GM10266 (cell line): ENCODE data around the gene PCCA.

Experiments used
- DNase-seq: peaks from one replicate; pipeline ENCODE4 v3.0.0; 2012; ENCODE audit errors: extremely low spot score
- TF ChIP-seq, protein P1 (sequence below): IDR thresholded peaks from 2 replicates; pipeline ENCODE4 v1.5.1; 2012; ENCODE audit warnings: mild to moderate bottlenecking, low read depth; ENCODE audit not compliant: control insufficient read depth, insufficient read depth; ENCODE audit errors: missing control alignments

The PCCA gene

DNA sequence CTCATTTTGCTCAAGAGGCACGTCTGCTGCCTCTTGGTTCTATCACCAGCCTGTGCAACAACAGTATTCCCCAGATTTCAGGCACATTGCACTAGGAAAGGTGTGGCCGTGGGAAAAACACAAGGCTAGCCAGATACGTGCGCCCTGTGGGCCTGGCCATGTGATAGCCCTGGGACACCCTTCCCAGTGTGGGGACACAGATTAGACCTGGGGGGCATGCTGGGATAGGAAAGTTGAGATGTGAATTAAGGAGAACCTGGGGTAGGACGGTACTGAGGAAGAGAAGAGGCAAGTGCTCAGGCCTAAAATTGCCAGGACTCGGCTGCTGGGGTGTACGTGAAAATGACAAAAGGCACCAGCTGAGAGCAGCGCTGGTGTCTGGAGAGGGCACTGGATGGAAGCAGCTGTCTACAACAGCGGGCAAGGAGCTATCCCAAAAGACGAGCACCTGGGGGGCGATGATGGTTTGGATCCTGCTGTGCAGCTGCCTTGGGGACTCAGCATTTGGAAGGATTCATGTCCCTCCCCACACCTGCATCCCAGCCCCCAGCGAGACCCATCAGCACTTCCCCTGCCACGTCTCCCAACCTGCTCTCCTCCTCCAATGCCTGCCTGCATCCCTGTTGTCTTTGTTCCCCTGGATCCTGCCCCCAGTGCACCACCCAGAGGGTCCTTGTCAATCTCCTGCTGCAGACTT is 445.4 kb downstream of the PCCA start:
- no peak for DNase-seq
- TF ChIP-seq, protein P1, sequence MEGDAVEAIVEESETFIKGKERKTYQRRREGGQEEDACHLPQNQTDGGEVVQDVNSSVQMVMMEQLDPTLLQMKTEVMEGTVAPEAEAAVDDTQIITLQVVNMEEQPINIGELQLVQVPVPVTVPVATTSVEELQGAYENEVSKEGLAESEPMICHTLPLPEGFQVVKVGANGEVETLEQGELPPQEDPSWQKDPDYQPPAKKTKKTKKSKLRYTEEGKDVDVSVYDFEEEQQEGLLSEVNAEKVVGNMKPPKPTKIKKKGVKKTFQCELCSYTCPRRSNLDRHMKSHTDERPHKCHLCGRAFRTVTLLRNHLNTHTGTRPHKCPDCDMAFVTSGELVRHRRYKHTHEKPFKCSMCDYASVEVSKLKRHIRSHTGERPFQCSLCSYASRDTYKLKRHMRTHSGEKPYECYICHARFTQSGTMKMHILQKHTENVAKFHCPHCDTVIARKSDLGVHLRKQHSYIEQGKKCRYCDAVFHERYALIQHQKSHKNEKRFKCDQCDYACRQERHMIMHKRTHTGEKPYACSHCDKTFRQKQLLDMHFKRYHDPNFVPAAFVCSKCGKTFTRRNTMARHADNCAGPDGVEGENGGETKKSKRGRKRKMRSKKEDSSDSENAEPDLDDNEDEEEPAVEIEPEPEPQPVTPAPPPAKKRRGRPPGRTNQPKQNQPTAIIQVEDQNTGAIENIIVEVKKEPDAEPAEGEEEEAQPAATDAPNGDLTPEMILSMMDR = no peak

DNA sequence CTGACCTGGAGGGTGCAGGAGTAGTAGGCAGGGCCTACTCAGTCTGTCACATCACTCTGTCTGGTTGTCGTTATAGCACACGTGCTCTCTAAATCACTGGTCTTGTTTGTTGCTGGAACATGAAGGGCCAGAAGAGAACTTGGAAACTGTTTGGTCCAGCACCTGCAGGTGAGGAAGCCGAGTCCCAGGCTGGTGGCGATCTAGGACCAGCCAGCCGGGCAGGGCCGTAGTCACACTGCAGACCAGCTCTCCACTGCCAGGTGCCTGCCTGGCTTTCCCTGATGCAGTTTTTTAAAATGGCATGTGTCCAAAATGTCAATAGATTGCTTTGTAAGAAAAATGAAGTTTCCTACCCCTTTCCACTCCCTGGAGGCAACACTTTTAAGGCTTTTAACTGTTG is 446.0 kb downstream of the PCCA start:
- TF ChIP-seq, protein P1 = no peak
- DNase-seq = no peak

GRCh38 chr13:100535426-100536135 is 446.7 kb downstream of the PCCA start:
- DNase-seq = no peak
- TF ChIP-seq, protein P1 = no peak

DNA sequence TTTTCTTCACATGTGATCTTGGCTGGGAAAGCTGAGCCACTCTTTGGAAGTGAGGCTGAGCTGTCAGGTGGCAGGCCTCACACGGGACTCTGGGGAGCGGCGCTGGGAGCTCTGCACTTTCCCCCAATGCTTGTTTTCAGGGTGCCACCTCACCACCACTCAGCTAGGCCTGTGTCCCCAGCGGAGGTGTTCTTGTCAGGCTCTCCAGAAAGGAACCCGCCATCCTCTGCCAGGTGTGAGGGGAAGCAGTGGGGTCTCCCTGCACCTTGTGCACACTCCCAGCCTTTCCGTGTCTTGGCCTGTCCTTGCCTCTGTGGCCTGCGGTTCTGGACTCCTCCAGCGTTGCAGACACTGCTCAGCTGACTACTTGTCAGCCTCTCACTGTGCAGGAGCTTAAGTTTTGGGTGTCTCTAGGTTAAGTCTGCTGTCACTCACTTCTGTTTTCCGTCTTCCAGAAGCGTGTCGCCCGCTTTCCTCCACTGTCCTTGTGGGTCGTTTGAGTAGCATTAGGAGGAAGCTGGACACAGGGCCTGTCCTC is 447.8 kb downstream of the PCCA start:
- TF ChIP-seq, protein P1 = no peak
- DNase-seq = no peak

- TF ChIP-seq, protein P1 = no peak
- no peak for DNase-seq
Measured at GRCh38 chr13:100537486-100537885, 448.6 kb downstream of the PCCA start.

DNA sequence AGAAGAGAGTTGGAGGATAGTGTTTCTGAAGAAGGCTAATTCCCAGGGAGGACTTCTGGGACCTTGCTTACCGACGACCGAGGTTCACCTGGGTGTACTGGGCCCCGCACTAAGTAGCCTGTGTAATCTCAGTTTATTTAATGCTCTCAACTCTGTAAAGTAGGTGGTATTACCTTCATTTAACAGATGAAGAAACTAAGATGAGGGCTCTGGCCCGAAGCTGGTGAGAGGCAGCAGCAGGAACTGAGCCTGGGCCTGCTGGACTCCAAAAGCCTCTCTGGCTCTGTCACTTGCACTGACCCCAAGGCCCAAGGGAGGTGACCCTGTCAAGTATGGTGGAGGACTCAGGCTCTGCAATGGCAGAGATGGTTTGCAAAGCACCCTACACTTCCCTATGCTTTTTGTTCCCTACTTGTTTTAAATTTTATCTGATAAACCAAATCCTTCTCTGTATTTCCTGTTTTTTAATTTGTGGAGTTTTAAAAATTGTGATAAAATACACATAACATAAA is 449.1 kb downstream of the PCCA start:
- TF ChIP-seq, protein P1 = no peak
- DNase-seq = no peak

- TF ChIP-seq, protein P1 = no peak
- DNase-seq = no peak
Measured at GRCh38 chr13:100540621-100541020, 451.7 kb downstream of the PCCA start.
